ENCODE data around the gene SERP2. TPM values are rescaled to one million over a fixed set of nuclear protein-coding genes. Genes with fewer than 3 reads are reported as not detected.

Gene SERP2
- total RNA-seq, 4 donors from 2014 or later = 1.2 to 1.4 (median 1.3) TPM; not detected in 1

DNA sequence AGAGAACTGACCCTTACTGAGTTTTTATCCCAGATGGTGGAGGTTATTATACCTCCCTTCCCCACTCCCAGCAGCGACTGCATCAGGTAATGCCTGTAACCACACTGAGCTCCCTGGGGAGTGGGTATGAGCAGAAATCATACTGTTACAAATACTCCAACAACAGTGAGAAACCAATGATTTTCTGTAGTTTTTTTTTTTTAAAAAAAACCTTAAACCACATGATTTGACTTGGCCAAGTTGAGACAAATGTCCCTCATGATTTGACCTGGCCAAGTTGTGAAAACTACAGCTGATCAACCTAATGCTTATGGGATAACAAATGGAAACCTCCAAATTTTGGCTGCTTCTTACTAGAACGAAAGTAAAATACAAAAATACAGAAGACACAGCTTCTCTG is 33.1 kb upstream of the SERP2 start:
- Histone ChIP-seq H3K27me3 (no peaks in the 10 kb centered on the region), H3K27ac (no peak overlapping the region), H3K36me3 (no peaks in the 10 kb centered on the region), H3K4me3 (no peak overlapping the region), H3K9me3 (no peaks in the 10 kb centered on the region), H3K4me1 (no peaks in the 10 kb centered on the region)
- TF ChIP-seq EP300 (IDR thresholded peaks at IDR 0.05) = no peak
- TF ChIP-seq CTCF (IDR thresholded peaks at IDR 0.05) = no peak
- TF ChIP-seq POLR2A (IDR thresholded peaks at IDR 0.05) = no peak
- no peak for TF ChIP-seq POLR2AphosphoS5 (IDR thresholded peaks at IDR 0.05)
- DNase-seq (ENCODE audit: low spot score in 2 of 2) = no peak
- WGBS = 81% methylated on average over 2 of the region's 2 CpGs

DNA sequence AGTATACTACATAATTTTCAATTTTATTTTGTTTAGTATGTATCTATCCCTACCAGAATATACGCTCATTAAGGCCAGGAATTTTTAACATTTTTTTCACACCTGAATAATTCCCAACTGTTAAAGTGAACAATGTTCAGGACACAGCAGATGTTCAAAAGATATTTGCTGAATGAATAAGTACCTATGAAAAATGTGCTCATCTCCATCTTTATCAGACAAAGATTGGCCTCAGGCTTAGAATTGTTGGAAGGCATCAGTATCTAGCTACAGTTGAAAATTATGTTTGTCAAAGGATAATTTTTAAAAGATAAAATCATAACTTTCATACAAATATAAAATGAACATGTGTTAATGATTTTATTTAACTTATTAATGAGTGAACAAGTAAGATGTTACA is 30.9 kb upstream of the SERP2 start:
- no peaks in the 10 kb centered on the region for H3K4me1 ChIP-seq
- no peaks in the 10 kb centered on the region for H3K9me3 ChIP-seq
- no peak overlapping the region for H3K27ac ChIP-seq
- TF ChIP-seq CTCF (IDR thresholded peaks at IDR 0.05) (no peak), EP300 (IDR thresholded peaks at IDR 0.05) (no peak), POLR2AphosphoS5 (IDR thresholded peaks at IDR 0.05) (no peak), POLR2A (IDR thresholded peaks at IDR 0.05) (no peak)
- H3K36me3 ChIP-seq = no peaks in the 10 kb centered on the region
- no peaks in the 10 kb centered on the region for H3K27me3 ChIP-seq
- H3K4me3 ChIP-seq = no peak overlapping the region
- DNase-seq (ENCODE audit: low spot score in 2 of 2) = no peak
- WGBS = 73% methylated on average over 1 of the region's 1 CpG

GRCh38 chr13:44346534-44346933 is 27.1 kb upstream of the SERP2 start:
- no peak for DNase-seq (ENCODE audit: low spot score in 2 of 2)
- H3K9me3 ChIP-seq = no peaks in the 10 kb centered on the region
- no peak for TF ChIP-seq POLR2AphosphoS5 (IDR thresholded peaks at IDR 0.05)
- TF ChIP-seq EP300 (IDR thresholded peaks at IDR 0.05) = no peak
- no peak for TF ChIP-seq CTCF (IDR thresholded peaks at IDR 0.05)
- no peak for TF ChIP-seq POLR2A (IDR thresholded peaks at IDR 0.05)
- H3K27ac ChIP-seq = no peak overlapping the region
- H3K36me3 ChIP-seq = no peaks in the 10 kb centered on the region
- peaks cover 8% of the 10 kb centered on the region for H3K4me1 ChIP-seq
- H3K27me3 ChIP-seq = no peaks in the 10 kb centered on the region
- no peak overlapping the region for H3K4me3 ChIP-seq

DNA sequence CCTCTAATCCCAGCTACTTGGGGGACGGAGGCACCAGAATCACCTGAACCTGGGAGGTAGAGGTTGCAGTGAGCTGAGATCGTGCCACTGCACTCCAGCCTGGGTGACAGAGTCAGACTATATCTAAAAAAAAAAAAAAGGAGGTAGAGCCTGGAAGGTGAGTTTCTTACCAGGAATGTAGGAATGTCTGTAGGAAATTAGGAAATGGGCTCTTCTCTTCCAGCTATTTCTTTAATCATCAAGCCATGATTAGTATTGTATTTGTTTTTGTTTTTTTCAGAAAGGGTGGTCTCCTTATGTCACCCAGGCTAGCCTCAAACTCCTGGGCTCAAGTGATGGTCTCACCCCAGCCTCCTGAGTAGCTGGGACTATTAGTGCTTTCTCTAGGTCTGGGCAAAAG is 26.3 kb upstream of the SERP2 start:
- peaks cover 12% of the 10 kb centered on the region for H3K4me1 ChIP-seq
- H3K9me3 ChIP-seq = no peaks in the 10 kb centered on the region
- DNase-seq (ENCODE audit: low spot score in 2 of 2) = no peak
- H3K27ac ChIP-seq = no peak overlapping the region
- no peaks in the 10 kb centered on the region for H3K36me3 ChIP-seq
- H3K4me3 ChIP-seq = no peak overlapping the region
- TF ChIP-seq POLR2A (IDR thresholded peaks at IDR 0.05) (no peak), EP300 (IDR thresholded peaks at IDR 0.05) (no peak), CTCF (IDR thresholded peaks at IDR 0.05) (no peak), POLR2AphosphoS5 (IDR thresholded peaks at IDR 0.05) (no peak)
- H3K27me3 ChIP-seq = no peaks in the 10 kb centered on the region
- 89% methylated on average over 2 of the region's 2 CpGs for WGBS

- Histone ChIP-seq H3K36me3 (no peaks in the 10 kb centered on the region), H3K27ac (no peak overlapping the region), H3K9me3 (no peaks in the 10 kb centered on the region), H3K4me1 (peaks cover 12% of the 10 kb centered on the region), H3K4me3 (no peak overlapping the region), H3K27me3 (no peaks in the 10 kb centered on the region)
- no peak for TF ChIP-seq CTCF (IDR thresholded peaks at IDR 0.05)
- no peak for TF ChIP-seq EP300 (IDR thresholded peaks at IDR 0.05)
- no peak for TF ChIP-seq POLR2AphosphoS5 (IDR thresholded peaks at IDR 0.05)
- TF ChIP-seq POLR2A (IDR thresholded peaks at IDR 0.05) = no peak
- no peak for DNase-seq (ENCODE audit: low spot score in 2 of 2)
- WGBS = 67% methylated on average over 3 of the region's 3 CpGs
These were observed 25.7 kb upstream of the SERP2 start for GRCh38 chr13:44347949-44348348.
